Osteoblast (primary cell): Measurements from ENCODE around the gene FNBP1. TPM values are rescaled to one million over a fixed set of nuclear protein-coding genes. Genes with fewer than 3 reads are reported as not detected.

Experiments used
- DNase-seq: peaks from one replicate; pipeline ENCODE4 v3.0.0; 2011; ENCODE audit warnings: low spot score, mixed read lengths; ENCODE audit not compliant: insufficient read length; ENCODE audit errors: missing footprints
- H2AFZ ChIP-seq: 2 replicates; pipeline ENCODE4 v1.6.0; 2011; ENCODE audit warnings: mild to moderate bottlenecking, low read length
- H3K27ac ChIP-seq: 2 replicates; pipeline ENCODE4 v1.5.1; 2011; ENCODE audit warnings: mild to moderate bottlenecking, low read depth, low read length, moderate library complexity
- H3K27me3 ChIP-seq: 2 replicates; pipeline ENCODE4 v1.6.0; 2012; ENCODE audit warnings: mild to moderate bottlenecking, control low read depth, inconsistent platforms, low read length, moderate library complexity; ENCODE audit not compliant: insufficient read depth
- H3K36me3 ChIP-seq: 2 replicates; pipeline ENCODE4 v1.5.1; 2011; ENCODE audit warnings: mild to moderate bottlenecking, low read length, control low read depth, moderate library complexity; ENCODE audit not compliant: insufficient read depth
- H3K4me1 ChIP-seq: 2 replicates; pipeline ENCODE4 v1.5.1; 2011; ENCODE audit warnings: mild to moderate bottlenecking, low read length, control low read depth, moderate library complexity; ENCODE audit not compliant: insufficient read depth
- H3K4me2 ChIP-seq: 2 replicates; pipeline ENCODE4 v1.6.0; 2011; ENCODE audit warnings: mild to moderate bottlenecking, low read length; ENCODE audit not compliant: insufficient read depth
- H3K4me3 ChIP-seq: fragments of 200-600 bp; sonication (generic); 3 replicates; pipeline ENCODE4 v1.5.1; 2012; ENCODE audit warnings: mild to moderate bottlenecking, low read length, inconsistent platforms; ENCODE audit not compliant: insufficient read depth
- H3K79me2 ChIP-seq: 2 replicates; pipeline ENCODE4 v1.6.0; 2012; ENCODE audit warnings: mild to moderate bottlenecking, low read length, control low read depth, inconsistent platforms; ENCODE audit not compliant: insufficient read depth
- H3K9me3 ChIP-seq: 2 replicates; pipeline ENCODE4 v1.5.1; 2011; ENCODE audit warnings: low read depth, low read length, control low read depth
- H4K20me1 ChIP-seq: 2 replicates; pipeline ENCODE4 v1.6.0; 2012; ENCODE audit warnings: mild to moderate bottlenecking, low read length, control low read depth; ENCODE audit not compliant: insufficient read depth
- CTCF ChIP-seq: IDR thresholded peaks from 2 replicates; pipeline ENCODE4 v1.5.1; 2011; ENCODE audit warnings: mild to moderate bottlenecking, low read depth, low read length, moderate library complexity; ENCODE audit errors: extremely low read depth
- total RNA-seq: library from RNA; depleted of rRNA; stranded (reverse); fragments of >200 nt; gene quantifications from 2 replicates; pipeline ENCODE4 v1.2.3, GENCODE V29; 2012

Gene FNBP1
- total RNA-seq, 1 donor: 31.8 TPM

GRCh38 chr9:130058887-130059286 lies 15.9 kb upstream of the FNBP1 start:
- no peaks in the 10 kb centered on the region for H3K27me3 ChIP-seq
- H3K79me2 ChIP-seq: peaks cover 95% of the 10 kb centered on the region
- H3K36me3 ChIP-seq: peaks cover 4% of the 10 kb centered on the region
- no peak overlapping the region for H2AFZ ChIP-seq
- DNase-seq: peak; percentile 19
- TF ChIP-seq CTCF: no peak
- peaks cover 47% of the 10 kb centered on the region for H4K20me1 ChIP-seq
- H3K9me3 ChIP-seq: no peaks in the 10 kb centered on the region
- no peak overlapping the region for H3K4me3 ChIP-seq
- no peak overlapping the region for H3K4me2 ChIP-seq
- H3K4me1 ChIP-seq: peaks cover 7% of the 10 kb centered on the region
- no peak overlapping the region for H3K27ac ChIP-seq

DNA sequence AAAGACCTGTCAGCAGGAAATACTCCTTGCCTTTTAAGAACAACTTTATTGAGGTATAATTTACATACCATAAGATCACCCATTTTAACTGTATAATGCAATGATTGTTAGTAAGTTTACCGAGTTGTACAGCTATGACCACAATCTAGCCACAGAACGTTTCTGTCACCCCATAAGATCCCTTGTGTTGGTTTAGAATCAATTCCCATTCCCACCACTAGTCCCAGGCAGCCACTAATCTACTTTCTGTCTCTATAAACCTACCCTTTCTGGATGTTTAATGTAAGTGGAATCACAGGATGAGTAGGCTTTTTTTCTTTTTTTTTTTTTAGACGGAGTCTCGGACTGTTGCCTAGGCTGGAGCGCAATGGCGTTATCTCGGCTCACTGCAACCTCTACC lies 15.2 kb upstream of the FNBP1 start:
- no peak overlapping the region for H3K27ac ChIP-seq
- no peak overlapping the region for H3K4me3 ChIP-seq
- H2AFZ ChIP-seq: no peak overlapping the region
- peaks cover 4% of the 10 kb centered on the region for H3K36me3 ChIP-seq
- H3K79me2 ChIP-seq: peaks cover 95% of the 10 kb centered on the region
- H4K20me1 ChIP-seq: peaks cover 47% of the 10 kb centered on the region
- no peak overlapping the region for H3K4me2 ChIP-seq
- no peaks in the 10 kb centered on the region for H3K9me3 ChIP-seq
- peak; percentile 50 for TF ChIP-seq CTCF
- DNase-seq: peak; percentile 71
- H3K27me3 ChIP-seq: no peaks in the 10 kb centered on the region
- peaks cover 8% of the 10 kb centered on the region for H3K4me1 ChIP-seq

DNA sequence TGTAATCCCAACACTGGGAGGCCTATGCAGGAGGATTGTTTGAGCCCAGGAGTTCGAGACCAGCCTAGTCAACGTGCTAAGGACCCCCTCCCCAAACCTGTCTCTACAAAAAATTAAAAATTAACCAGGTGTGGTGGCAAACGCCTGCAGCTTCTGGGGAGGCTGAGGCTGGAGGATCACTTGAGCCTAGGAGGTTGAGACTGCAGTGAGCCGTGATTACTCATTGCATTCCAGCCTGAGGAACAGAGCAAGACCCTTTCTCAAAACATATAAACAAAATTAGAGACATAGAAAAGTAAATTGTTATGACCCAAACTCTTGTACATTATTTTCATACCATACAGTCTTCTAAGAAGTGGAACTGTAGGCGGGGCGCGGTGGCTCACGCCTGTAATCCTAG lies 11.8 kb upstream of the FNBP1 start:
- Histone ChIP-seq H4K20me1 (peaks cover 25% of the 10 kb centered on the region), H3K4me2 (peak overlapping the region; percentile 80), H3K36me3 (peaks cover 4% of the 10 kb centered on the region), H3K4me1 (peaks cover 14% of the 10 kb centered on the region), H3K27me3 (no peaks in the 10 kb centered on the region), H3K79me2 (peaks cover 65% of the 10 kb centered on the region), H3K4me3 (peak overlapping the region; percentile 88), H2AFZ (no peak overlapping the region), H3K27ac (peak overlapping the region; percentile 89), H3K9me3 (no peaks in the 10 kb centered on the region)
- no peak for TF ChIP-seq CTCF
- DNase-seq: no peak

DNA sequence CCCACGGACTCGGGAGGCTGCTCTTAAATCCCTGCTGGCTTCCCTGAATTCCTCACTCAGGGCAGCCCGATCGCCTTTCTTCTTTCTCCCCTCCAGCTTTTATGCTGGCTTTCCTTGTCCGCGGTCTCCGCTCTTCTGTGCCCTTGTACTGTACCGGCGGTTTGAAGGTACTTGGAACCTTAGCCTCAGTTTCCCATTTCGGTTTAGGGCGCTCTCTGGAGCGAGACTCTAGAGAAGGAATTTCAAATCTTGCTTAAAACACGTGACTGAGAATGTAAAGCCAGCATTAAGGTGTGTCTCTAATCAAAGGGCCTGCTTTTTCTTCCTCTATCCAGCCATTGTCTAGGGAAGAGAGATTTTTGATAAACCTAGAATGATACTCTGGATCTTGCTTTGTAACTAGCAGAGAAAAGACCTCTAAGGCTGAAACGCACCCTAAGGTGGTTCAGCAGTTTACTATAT lies 11.4 kb upstream of the FNBP1 start:
- H2AFZ ChIP-seq: peak overlapping the region; percentile 94
- no peak for TF ChIP-seq CTCF
- H3K4me2 ChIP-seq: peak overlapping the region; percentile 80

More for the DNA sequence above, 11.4 kb upstream of the FNBP1 start:
- peak overlapping the region; percentile 89 for H3K27ac ChIP-seq
- H3K4me1 ChIP-seq: peaks cover 14% of the 10 kb centered on the region
- peaks cover 4% of the 10 kb centered on the region for H3K36me3 ChIP-seq
- H3K27me3 ChIP-seq: no peaks in the 10 kb centered on the region
- H3K79me2 ChIP-seq: peaks cover 60% of the 10 kb centered on the region
- H3K4me3 ChIP-seq: peak overlapping the region; percentile 88
- H4K20me1 ChIP-seq: peaks cover 22% of the 10 kb centered on the region
- DNase-seq: no peak
- no peaks in the 10 kb centered on the region for H3K9me3 ChIP-seq
